WERI-Rb-1 (cell line): Measurements from ENCODE around the gene SHCBP1L.

ENCODE experiments used
- DNase-seq: peaks from one replicate; pipeline ENCODE4 v3.0.0-alpha.2; 2020
- H3K27ac ChIP-seq: fragments of 250-450 bp; sonication (Bioruptor Pico); 2 replicates; pipeline ENCODE4 v1.5.1; 2020; ENCODE audit warnings: mild to moderate bottlenecking, moderate library complexity
- H3K27me3 ChIP-seq: fragments of 250-450 bp; sonication (Bioruptor Pico); 2 replicates; pipeline ENCODE4 v1.5.1; 2021; ENCODE audit warnings: mild to moderate bottlenecking, low read depth, moderate library complexity; ENCODE audit not compliant: insufficient read depth, severe bottlenecking
- H3K36me3 ChIP-seq: fragments of 250-450 bp; sonication (Bioruptor Pico); 2 replicates; pipeline ENCODE4 v1.5.1; 2020; ENCODE audit warnings: mild to moderate bottlenecking, moderate library complexity
- H3K4me3 ChIP-seq: 2 replicates; pipeline ENCODE4 v1.5.1; 2011; ENCODE audit warnings: low read depth, mild to moderate bottlenecking, control low read depth, low read length
- H3K9me3 ChIP-seq: fragments of 250-450 bp; sonication (Bioruptor Pico); 2 replicates; pipeline ENCODE4 v1.5.1; 2021; ENCODE audit warnings: mild to moderate bottlenecking, moderate library complexity; ENCODE audit not compliant: severe bottlenecking
- CTCF ChIP-seq: IDR thresholded peaks from 2 replicates; pipeline ENCODE4 v1.5.1; 2011; ENCODE audit warnings: low read depth, mild to moderate bottlenecking, control low read depth, inconsistent platforms, low read length

The SHCBP1L gene

GRCh38 chr1:182885591-182885990 lies 67.4 kb downstream of the SHCBP1L start:
- Histone ChIP-seq H3K36me3 (peaks cover 66% of the 10 kb centered on the region), H3K4me3 (no peak overlapping the region), H3K27me3 (no peaks in the 10 kb centered on the region), H3K27ac (no peak overlapping the region), H3K9me3 (no peaks in the 10 kb centered on the region)
- DNase-seq: no peak
- no peak for TF ChIP-seq CTCF

- H3K27ac ChIP-seq: no peak overlapping the region
Observed at GRCh38 chr1:182884872-182885271, 68.1 kb downstream of the SHCBP1L start.

GRCh38 chr1:182877842-182878241 lies 75.1 kb downstream of the SHCBP1L start:
- no peak for DNase-seq
- H3K9me3 ChIP-seq: no peaks in the 10 kb centered on the region
- H3K27ac ChIP-seq: no peak overlapping the region
- H3K36me3 ChIP-seq: peaks cover 77% of the 10 kb centered on the region
- H3K4me3 ChIP-seq: no peak overlapping the region
- no peaks in the 10 kb centered on the region for H3K27me3 ChIP-seq
- TF ChIP-seq CTCF: no peak

More at GRCh38 chr1:182884872-182885271, 68.1 kb downstream of the SHCBP1L start:
- H3K9me3 ChIP-seq: no peaks in the 10 kb centered on the region
- no peak for TF ChIP-seq CTCF
- peaks cover 70% of the 10 kb centered on the region for H3K36me3 ChIP-seq
- H3K27me3 ChIP-seq: no peaks in the 10 kb centered on the region
- H3K4me3 ChIP-seq: no peak overlapping the region
- DNase-seq: no peak

GRCh38 chr1:182877331-182877730 lies 75.6 kb downstream of the SHCBP1L start:
- H3K27me3 ChIP-seq: no peaks in the 10 kb centered on the region
- no peak overlapping the region for H3K27ac ChIP-seq
- H3K36me3 ChIP-seq: peaks cover 74% of the 10 kb centered on the region
- H3K4me3 ChIP-seq: no peak overlapping the region
- no peak for DNase-seq
- TF ChIP-seq CTCF: no peak
- no peaks in the 10 kb centered on the region for H3K9me3 ChIP-seq

GRCh38 chr1:182875889-182876288 lies 77.1 kb downstream of the SHCBP1L start:
- Histone ChIP-seq H3K36me3 (peaks cover 73% of the 10 kb centered on the region), H3K9me3 (no peaks in the 10 kb centered on the region), H3K4me3 (no peak overlapping the region), H3K27me3 (no peaks in the 10 kb centered on the region), H3K27ac (no peak overlapping the region)
- TF ChIP-seq CTCF: no peak
- DNase-seq: no peak

GRCh38 chr1:182872881-182873280 lies 80.1 kb downstream of the SHCBP1L start:
- Histone ChIP-seq H3K9me3 (no peaks in the 10 kb centered on the region), H3K36me3 (peaks cover 71% of the 10 kb centered on the region), H3K27ac (no peak overlapping the region), H3K27me3 (no peaks in the 10 kb centered on the region), H3K4me3 (no peak overlapping the region)
- no peak for TF ChIP-seq CTCF
- no peak for DNase-seq
